ENCODE data around the gene GLTP.
"Not testable (repeated sequence)": the region's sequence is repeated elsewhere in the genome, so short reads cannot be mapped to it uniquely, and the experiment has no call there.

GLTP gene

GRCh38 chr12:109902891-109903418, 22.6 kb upstream of the GLTP start:
- no peak for DNase-seq (ENCODE audit: low spot score)

GRCh38 chr12:109900752-109901580, 20.6 kb upstream of the GLTP start:
- no peak for DNase-seq (ENCODE audit: low spot score)

GRCh38 chr12:109899783-109900751, 19.7 kb upstream of the GLTP start, which contains the start of gene TCHP:
TSS of gene TCHP (plus strand) at chr12:109900274. CDS start at chr12:109903027, 2,753 bp downstream.
- peak; percentile 88 for DNase-seq (ENCODE audit: low spot score)

GRCh38 chr12:109899345-109899744, 19.0 kb upstream of the GLTP start:
- DNase-seq (ENCODE audit: low spot score): not testable (repeated sequence)

GRCh38 chr12:109897029-109897428, 16.7 kb upstream of the GLTP start:
- no peak for DNase-seq (ENCODE audit: low spot score)

- DNase-seq (ENCODE audit: low spot score): no peak
Measured at GRCh38 chr12:109896188-109896587, 15.8 kb upstream of the GLTP start.

GRCh38 chr12:109894939-109895338, 14.6 kb upstream of the GLTP start:
- DNase-seq (ENCODE audit: low spot score): no peak

- DNase-seq (ENCODE audit: low spot score): no peak
Measured at GRCh38 chr12:109893261-109893995, 13.1 kb upstream of the GLTP start.

GRCh38 chr12:109892748-109893147, 12.4 kb upstream of the GLTP start:
- DNase-seq (ENCODE audit: low spot score): no peak

- no peak for DNase-seq (ENCODE audit: low spot score)
Measured at GRCh38 chr12:109892165-109892715, 11.9 kb upstream of the GLTP start.

- not testable (repeated sequence) for DNase-seq (ENCODE audit: low spot score)
Measured at GRCh38 chr12:109891731-109892130, 11.4 kb upstream of the GLTP start.

- no peak for DNase-seq (ENCODE audit: low spot score)
Measured at GRCh38 chr12:109890620-109891170, 10.4 kb upstream of the GLTP start.

- DNase-seq (ENCODE audit: low spot score): no peak
Measured at GRCh38 chr12:109888179-109889020, 8.1 kb upstream of the GLTP start.

- DNase-seq (ENCODE audit: low spot score): no peak
Measured at GRCh38 chr12:109885616-109886015, 5.3 kb upstream of the GLTP start.

- no peak for DNase-seq (ENCODE audit: low spot score)
Measured at GRCh38 chr12:109883461-109883860, 3.1 kb upstream of the GLTP start.

GRCh38 chr12:109881752-109882151, 1.4 kb upstream of the GLTP start:
- DNase-seq (ENCODE audit: low spot score): no peak

- no peak for DNase-seq (ENCODE audit: low spot score)
Measured at GRCh38 chr12:109880938-109881337, 597 bp upstream of the GLTP start.

GRCh38 chr12:109879351-109880042, 844 bp downstream of the GLTP start:
- DNase-seq (ENCODE audit: low spot score): no peak

- no peak for DNase-seq (ENCODE audit: low spot score)
Measured at GRCh38 chr12:109878749-109879148, 1.6 kb downstream of the GLTP start.

- DNase-seq (ENCODE audit: low spot score): no peak
Measured at GRCh38 chr12:109878247-109878625, 2.1 kb downstream of the GLTP start.
